GM23338 (cell line): ENCODE data around the gene HOXB6. TPM values are rescaled to one million over a fixed set of nuclear protein-coding genes. Genes with fewer than 3 reads are reported as not detected.

Experiments used
- ATAC-seq: fragments of 200-7000 bp; cut with Tn5 transposase; 3 replicates; pipeline ENCODE4 v1.9.1; 2020
- DNase-seq: peaks from one replicate; pipeline ENCODE4 v3.0.0-alpha.2; 2015; ENCODE audit warnings: low spot score
- H2AFZ ChIP-seq: fragments of 200-600 bp; sonication (generic); 2 replicates; pipeline ENCODE4 v1.8.0; 2016; ENCODE audit warnings: antibody characterized with exemption, mild to moderate bottlenecking, moderate library complexity
- H3F3A ChIP-seq: fragments of 200-600 bp; sonication (generic); replicated peaks from 2 replicates; pipeline ENCODE4 v1.8.0; 2017; ENCODE audit warnings: antibody characterized with exemption, mixed run types, low read depth
- H3K27ac ChIP-seq: fragments of 200-600 bp; sonication (generic); 2 replicates; pipeline ENCODE4 v1.6.1; 2016; ENCODE audit warnings: low read depth
- H3K27me3 ChIP-seq: fragments of 200-600 bp; sonication (generic); 2 replicates; pipeline ENCODE4 v1.8.0; 2016; ENCODE audit warnings: mild to moderate bottlenecking, mixed run types, moderate library complexity; ENCODE audit not compliant: insufficient read depth
- H3K36me3 ChIP-seq: fragments of 200-600 bp; sonication (generic); 2 replicates; pipeline ENCODE4 v1.8.0; 2016; ENCODE audit warnings: mild to moderate bottlenecking; ENCODE audit not compliant: insufficient read depth
- H3K4me1 ChIP-seq: fragments of 200-600 bp; sonication (generic); 2 replicates; pipeline ENCODE4 v1.8.0; 2016; ENCODE audit warnings: mild to moderate bottlenecking, moderate library complexity; ENCODE audit not compliant: insufficient read depth
- H3K4me2 ChIP-seq: fragments of 200-600 bp; sonication (generic); 2 replicates; pipeline ENCODE4 v1.7.1; 2017; ENCODE audit warnings: mixed run types
- H3K4me3 ChIP-seq: fragments of 200-600 bp; sonication (generic); 2 replicates; pipeline ENCODE4 v1.6.1; 2016; ENCODE audit warnings: mixed run types
- H3K79me2 ChIP-seq: fragments of 200-600 bp; sonication (generic); replicated peaks from 2 replicates; pipeline ENCODE4 v1.8.0; 2017; ENCODE audit warnings: mild to moderate bottlenecking; ENCODE audit not compliant: insufficient read depth
- H3K9me2 ChIP-seq: fragments of 200-600 bp; sonication (generic); 2 replicates; pipeline ENCODE4 v1.8.0; 2017; ENCODE audit not compliant: insufficient read depth
- H4K20me1 ChIP-seq: fragments of 200-600 bp; sonication (generic); replicated peaks from 2 replicates; pipeline ENCODE4 v1.8.0; 2017; ENCODE audit warnings: mild to moderate bottlenecking; ENCODE audit not compliant: insufficient read depth
- H3K27ac Mint-ChIP-seq: 2 replicates; pipeline ENCODE4 v1.8.0; 2020; ENCODE audit warnings: inconsistent platforms, mild to moderate bottlenecking, moderate library complexity, mixed read lengths
- H3K27me3 Mint-ChIP-seq: 3 replicates; pipeline ENCODE4 v1.8.0; 2022; ENCODE audit warnings: low read depth, mild to moderate bottlenecking, moderate library complexity, mixed read lengths, inconsistent platforms; ENCODE audit not compliant: insufficient read depth, poor library complexity
- H3K36me3 Mint-ChIP-seq: 3 replicates; pipeline ENCODE4 v1.8.0; 2021; ENCODE audit warnings: low read depth, mild to moderate bottlenecking, inconsistent platforms, moderate library complexity, mixed read lengths
- H3K4me1 Mint-ChIP-seq: 3 replicates; pipeline ENCODE4 v1.8.0; 2020; ENCODE audit warnings: mild to moderate bottlenecking, inconsistent platforms, mixed read lengths
- H3K4me3 Mint-ChIP-seq: 3 replicates; pipeline ENCODE4 v1.8.0; 2021; ENCODE audit warnings: moderate library complexity, mild to moderate bottlenecking, inconsistent platforms, mixed read lengths
- H3K9me3 Mint-ChIP-seq: 3 replicates; pipeline ENCODE4 v1.8.0; 2020; ENCODE audit warnings: moderate library complexity, mild to moderate bottlenecking, inconsistent platforms, mixed read lengths
- CREB1 ChIP-seq: fragments of 250-450 bp; sonication (Bioruptor Pico); IDR thresholded peaks from 2 replicates; pipeline ENCODE4 v1.5.0; 2020; ENCODE audit warnings: low read depth, mild to moderate bottlenecking, moderate library complexity
- EZH2 ChIP-seq: fragments of 200-600 bp; sonication (generic); IDR thresholded peaks from one replicate; pipeline ENCODE4 v1.8.0; 2017; ENCODE audit warnings: antibody characterized with exemption, mild to moderate bottlenecking, low read depth; ENCODE audit not compliant: unreplicated experiment
- EZH2phosphoT487 ChIP-seq: fragments of 200-600 bp; sonication (generic); IDR thresholded peaks from one replicate; pipeline ENCODE4 v1.8.1; 2018; ENCODE audit warnings: antibody characterized with exemption; ENCODE audit not compliant: unreplicated experiment
- JUNB ChIP-seq: IDR thresholded peaks from one replicate; pipeline ENCODE4 v1.6.1; 2016; ENCODE audit warnings: antibody characterized with exemption; ENCODE audit not compliant: unreplicated experiment
- NANOG ChIP-seq: IDR thresholded peaks from 2 replicates; pipeline ENCODE4 v1.6.1; 2016; ENCODE audit warnings: antibody characterized with exemption, borderline replicate concordance
- POLR2AphosphoS5 ChIP-seq: IDR thresholded peaks from 2 replicates; pipeline ENCODE4 v1.6.1; 2016; ENCODE audit warnings: antibody characterized with exemption, low read depth
- STAT1 ChIP-seq: IDR thresholded peaks from one replicate; pipeline ENCODE4 v1.6.1; 2016; ENCODE audit warnings: antibody characterized with exemption; ENCODE audit not compliant: unreplicated experiment
- ZNF114 ChIP-seq: fragments of 250-450 bp; sonication (Bioruptor Pico); IDR thresholded peaks from 2 replicates; pipeline ENCODE4 v1.5.0; 2020; ENCODE audit warnings: mild to moderate bottlenecking, moderate library complexity
- ZNF331 ChIP-seq: fragments of 250-450 bp; sonication (Bioruptor Pico); IDR thresholded peaks from 2 replicates; pipeline ENCODE4 v1.5.0; 2020; ENCODE audit warnings: low read depth, mild to moderate bottlenecking, moderate library complexity
- polyA plus RNA-seq: library from polyadenylated mRNA; unstranded; fragments of >200 nt; fragmentation: Nextera tagmentation; extraction: Ambion mirVana; gene quantifications from 2 replicates; pipeline ENCODE4 v1.2.1, GENCODE V29; 2016
- total RNA-seq: library from RNA; depleted of rRNA; stranded (reverse); fragments of >200 nt; shearing (Covaris generic); gene quantifications from 2 replicates; pipeline ENCODE4 v1.2.3, GENCODE V29; 2014
- TF ChIP-seq, protein P1 (sequence below): IDR thresholded peaks from one replicate; pipeline ENCODE4 v1.6.1; 2018; ENCODE audit warnings: antibody characterized with exemption; ENCODE audit not compliant: unreplicated experiment

The HOXB6 gene
- total and polyA plus RNA-seq, 2 experiments from 2014 or later, result not detected

DNA sequence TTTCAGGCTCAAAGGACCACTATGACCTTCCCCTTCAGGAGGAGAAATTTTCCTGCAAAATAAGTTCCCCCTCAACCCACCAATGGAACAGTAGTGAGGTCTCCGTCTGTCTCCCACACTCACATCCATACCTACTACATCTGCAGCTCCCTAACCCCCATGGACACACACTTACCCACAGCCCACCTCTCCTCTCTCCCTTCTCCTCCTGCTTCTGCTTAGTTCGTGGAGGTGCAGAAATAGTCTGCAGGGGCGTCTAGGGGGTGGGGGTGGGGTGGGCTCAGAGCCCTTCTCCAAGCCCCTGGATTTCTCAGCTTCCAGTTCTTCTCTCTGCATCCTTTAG is 35.6 kb downstream of the HOXB6 start (continued):
- TF ChIP-seq NANOG, result no peak
- TF ChIP-seq POLR2AphosphoS5, result no peak
- no peak for TF ChIP-seq ZNF114 (CRISPR knock-in tag)
- no peak for TF ChIP-seq CREB1
- no peak for TF ChIP-seq STAT1
- TF ChIP-seq EZH2phosphoT487, result no peak
- TF ChIP-seq JUNB, result no peak
- no peak for TF ChIP-seq ZNF331 (CRISPR knock-in tag)
- TF ChIP-seq, protein P1, sequence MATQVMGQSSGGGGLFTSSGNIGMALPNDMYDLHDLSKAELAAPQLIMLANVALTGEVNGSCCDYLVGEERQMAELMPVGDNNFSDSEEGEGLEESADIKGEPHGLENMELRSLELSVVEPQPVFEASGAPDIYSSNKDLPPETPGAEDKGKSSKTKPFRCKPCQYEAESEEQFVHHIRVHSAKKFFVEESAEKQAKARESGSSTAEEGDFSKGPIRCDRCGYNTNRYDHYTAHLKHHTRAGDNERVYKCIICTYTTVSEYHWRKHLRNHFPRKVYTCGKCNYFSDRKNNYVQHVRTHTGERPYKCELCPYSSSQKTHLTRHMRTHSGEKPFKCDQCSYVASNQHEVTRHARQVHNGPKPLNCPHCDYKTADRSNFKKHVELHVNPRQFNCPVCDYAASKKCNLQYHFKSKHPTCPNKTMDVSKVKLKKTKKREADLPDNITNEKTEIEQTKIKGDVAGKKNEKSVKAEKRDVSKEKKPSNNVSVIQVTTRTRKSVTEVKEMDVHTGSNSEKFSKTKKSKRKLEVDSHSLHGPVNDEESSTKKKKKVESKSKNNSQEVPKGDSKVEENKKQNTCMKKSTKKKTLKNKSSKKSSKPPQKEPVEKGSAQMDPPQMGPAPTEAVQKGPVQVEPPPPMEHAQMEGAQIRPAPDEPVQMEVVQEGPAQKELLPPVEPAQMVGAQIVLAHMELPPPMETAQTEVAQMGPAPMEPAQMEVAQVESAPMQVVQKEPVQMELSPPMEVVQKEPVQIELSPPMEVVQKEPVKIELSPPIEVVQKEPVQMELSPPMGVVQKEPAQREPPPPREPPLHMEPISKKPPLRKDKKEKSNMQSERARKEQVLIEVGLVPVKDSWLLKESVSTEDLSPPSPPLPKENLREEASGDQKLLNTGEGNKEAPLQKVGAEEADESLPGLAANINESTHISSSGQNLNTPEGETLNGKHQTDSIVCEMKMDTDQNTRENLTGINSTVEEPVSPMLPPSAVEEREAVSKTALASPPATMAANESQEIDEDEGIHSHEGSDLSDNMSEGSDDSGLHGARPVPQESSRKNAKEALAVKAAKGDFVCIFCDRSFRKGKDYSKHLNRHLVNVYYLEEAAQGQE, result no peak

DNA sequence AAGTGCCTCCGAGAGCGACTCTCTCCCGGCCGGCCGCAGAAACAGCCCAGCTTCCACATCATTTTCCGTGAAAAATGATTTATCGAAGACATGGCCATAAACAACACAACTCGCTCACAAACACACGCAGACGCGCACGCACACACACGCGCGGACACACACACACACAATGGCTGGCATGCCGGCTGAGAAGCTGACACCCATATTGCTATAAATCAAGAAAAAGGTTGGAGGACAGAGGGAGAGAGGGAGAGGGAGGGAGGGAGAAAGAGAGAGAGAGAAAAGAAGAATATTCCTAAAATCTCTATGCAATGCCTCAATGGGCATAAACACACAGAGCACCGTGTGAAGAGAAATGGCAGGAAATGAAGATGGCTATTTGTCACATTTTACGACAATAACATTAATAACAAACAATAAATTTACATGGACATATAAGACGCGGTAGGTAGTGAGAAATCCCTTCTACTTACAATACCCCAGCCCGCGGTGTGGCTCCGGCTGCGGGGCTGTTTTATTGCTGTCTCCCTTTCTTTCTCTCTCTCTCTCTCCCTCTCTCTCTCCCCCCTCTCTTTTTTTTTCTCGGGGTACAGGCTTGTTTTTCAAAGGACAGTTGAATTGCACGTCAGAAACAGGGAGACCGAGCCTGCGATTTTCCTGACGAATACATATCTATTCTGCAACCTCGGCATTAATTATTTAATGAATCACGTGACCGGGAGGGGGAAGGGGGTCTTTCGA is 36.1 kb downstream of the HOXB6 start:
- Mint-ChIP-seq H3K27me3 (peaks cover 3% of the 10 kb centered on the region), H3K27ac (no peak overlapping the region), H3K4me1 (peaks cover 23% of the 10 kb centered on the region), H3K36me3 (no peaks in the 10 kb centered on the region), H3K4me3 (no peak overlapping the region), H3K9me3 (no peaks in the 10 kb centered on the region; the same call in 2 of the 3 replicates)
- DNase-seq, result no peak
- ATAC-seq, result no peak
- Histone ChIP-seq H3K27me3 (peaks cover 100% of the 10 kb centered on the region), H3K36me3 (no peaks in the 10 kb centered on the region), H3K4me3 (0 out of 2 replicates have a peak overlapping the region, but pooled peaks have one; percentile 24), H2AFZ (no peak overlapping the region), H3K9me2 (no peaks in the 10 kb centered on the region), H3K27ac (no peak overlapping the region), H3K79me2 (no peaks in the 10 kb centered on the region), H3K4me1 (peaks cover 72% of the 10 kb centered on the region), H4K20me1 (peaks cover 70% of the 10 kb centered on the region), H3K4me2 (peak overlapping the region; percentile 21), H3F3A (peaks cover 71% of the 10 kb centered on the region)
- TF ChIP-seq EZH2 (peak; percentile 98), CREB1 (no peak), ZNF331 (CRISPR knock-in tag) (no peak), STAT1 (no peak)
